ENCODE results near the gene MIEF1. TPM values are rescaled to one million over a fixed set of nuclear protein-coding genes. Genes with fewer than 3 reads are reported as not detected.

Gene MIEF1
- total and polyA plus RNA-seq, 2 of the 8 experiments (the other 6 are each of a cell fraction or from before 2014, with no cell fraction given) = 16.8 to 32.7 TPM

GRCh38 chr22:39498368-39498767 lies 3.7 kb upstream of the MIEF1 start (continued):
- TF ChIP-seq CHD7 (IDR thresholded peaks at IDR 0.05; ENCODE audit: insufficient replicate concordance, low read length) (no peak), RFX5 (IDR thresholded peaks at IDR 0.05; ENCODE audit: borderline replicate concordance, low read depth, low read length) (no peak), POU5F1 (IDR thresholded peaks at IDR 0.05; ENCODE audit: low read depth, low read length) (no peak)
